ENCODE measurements around the gene C10orf90.

Gene C10orf90

GRCh38 chr10:126670056-126670894, at the start of gene C10orf90:
Gene C10orf90 (minus strand): TSS chr10:126670693. CDS start chr10:126670480, 213 bp downstream.
- DNase-seq = no peak
- in situ Hi-C loops (cut with MboI; ENCODE audit: low pct_unique_long_range_greater_than_20kb, low sequenced_read_pairs) = no loop called here

GRCh38 chr10:126716366-126716765, 45.9 kb upstream of the C10orf90 start:
- in situ Hi-C loops (cut with MboI; ENCODE audit: low pct_unique_long_range_greater_than_20kb, low sequenced_read_pairs) = no loop called here
- DNase-seq = no peak

GRCh38 chr10:126713594-126713993, 43.1 kb upstream of the C10orf90 start:
- in situ Hi-C loops (cut with MboI; ENCODE audit: low pct_unique_long_range_greater_than_20kb, low sequenced_read_pairs) = no loop called here
- DNase-seq = no peak

GRCh38 chr10:126712681-126713080, 42.2 kb upstream of the C10orf90 start:
- in situ Hi-C loops (cut with MboI; ENCODE audit: low pct_unique_long_range_greater_than_20kb, low sequenced_read_pairs) = no loop called here
- no peak for DNase-seq

- in situ Hi-C loops (cut with MboI; ENCODE audit: low pct_unique_long_range_greater_than_20kb, low sequenced_read_pairs) = no loop called here
- DNase-seq = no peak
Observed at GRCh38 chr10:126705951-126706565, 35.6 kb upstream of the C10orf90 start.

- in situ Hi-C loops (cut with MboI; ENCODE audit: low pct_unique_long_range_greater_than_20kb, low sequenced_read_pairs) = no loop called here
- DNase-seq = no peak
Observed at GRCh38 chr10:126705131-126705530, 34.6 kb upstream of the C10orf90 start.

GRCh38 chr10:126704649-126705048, 34.2 kb upstream of the C10orf90 start:
- in situ Hi-C loops (cut with MboI; ENCODE audit: low pct_unique_long_range_greater_than_20kb, low sequenced_read_pairs) = no loop called here
- DNase-seq = no peak

GRCh38 chr10:126702181-126702580, 31.7 kb upstream of the C10orf90 start:
- in situ Hi-C loops (cut with MboI; ENCODE audit: low pct_unique_long_range_greater_than_20kb, low sequenced_read_pairs) = no loop called here
- DNase-seq = no peak

- in situ Hi-C loops (cut with MboI; ENCODE audit: low pct_unique_long_range_greater_than_20kb, low sequenced_read_pairs) = no loop called here
- DNase-seq = no peak
Observed at GRCh38 chr10:126701526-126701925, 31.0 kb upstream of the C10orf90 start.

GRCh38 chr10:126696684-126697083, 26.2 kb upstream of the C10orf90 start:
- no peak for DNase-seq
- in situ Hi-C loops (cut with MboI; ENCODE audit: low pct_unique_long_range_greater_than_20kb, low sequenced_read_pairs) = no loop called here

GRCh38 chr10:126691456-126691855, 21.0 kb upstream of the C10orf90 start:
- no peak for DNase-seq
- in situ Hi-C loops (cut with MboI; ENCODE audit: low pct_unique_long_range_greater_than_20kb, low sequenced_read_pairs) = no loop called here

GRCh38 chr10:126690534-126690933, 20.0 kb upstream of the C10orf90 start:
- DNase-seq = no peak
- in situ Hi-C loops (cut with MboI; ENCODE audit: low pct_unique_long_range_greater_than_20kb, low sequenced_read_pairs) = no loop called here

GRCh38 chr10:126689461-126689994, 19.0 kb upstream of the C10orf90 start:
- in situ Hi-C loops (cut with MboI; ENCODE audit: low pct_unique_long_range_greater_than_20kb, low sequenced_read_pairs) = no loop called here
- DNase-seq = no peak

- no peak for DNase-seq
- in situ Hi-C loops (cut with MboI; ENCODE audit: low pct_unique_long_range_greater_than_20kb, low sequenced_read_pairs) = no loop called here
Observed at GRCh38 chr10:126687121-126687606, 16.7 kb upstream of the C10orf90 start.

- DNase-seq = no peak
- in situ Hi-C loops (cut with MboI; ENCODE audit: low pct_unique_long_range_greater_than_20kb, low sequenced_read_pairs) = no loop called here
Observed at GRCh38 chr10:126686719-126687118, 16.2 kb upstream of the C10orf90 start.

GRCh38 chr10:126686268-126686667, 15.8 kb upstream of the C10orf90 start:
- in situ Hi-C loops (cut with MboI; ENCODE audit: low pct_unique_long_range_greater_than_20kb, low sequenced_read_pairs) = no loop called here
- no peak for DNase-seq

- in situ Hi-C loops (cut with MboI; ENCODE audit: low pct_unique_long_range_greater_than_20kb, low sequenced_read_pairs) = no loop called here
- DNase-seq = no peak
Observed at GRCh38 chr10:126685756-126686155, 15.3 kb upstream of the C10orf90 start.

- no peak for DNase-seq
- in situ Hi-C loops (cut with MboI; ENCODE audit: low pct_unique_long_range_greater_than_20kb, low sequenced_read_pairs) = no loop called here
Observed at GRCh38 chr10:126684171-126684745, 13.8 kb upstream of the C10orf90 start.

- in situ Hi-C loops (cut with MboI; ENCODE audit: low pct_unique_long_range_greater_than_20kb, low sequenced_read_pairs) = no loop called here
- DNase-seq = no peak
Observed at GRCh38 chr10:126683466-126683865, 13.0 kb upstream of the C10orf90 start.
